Measurements from ENCODE around the gene CORIN.

The CORIN gene

DNA sequence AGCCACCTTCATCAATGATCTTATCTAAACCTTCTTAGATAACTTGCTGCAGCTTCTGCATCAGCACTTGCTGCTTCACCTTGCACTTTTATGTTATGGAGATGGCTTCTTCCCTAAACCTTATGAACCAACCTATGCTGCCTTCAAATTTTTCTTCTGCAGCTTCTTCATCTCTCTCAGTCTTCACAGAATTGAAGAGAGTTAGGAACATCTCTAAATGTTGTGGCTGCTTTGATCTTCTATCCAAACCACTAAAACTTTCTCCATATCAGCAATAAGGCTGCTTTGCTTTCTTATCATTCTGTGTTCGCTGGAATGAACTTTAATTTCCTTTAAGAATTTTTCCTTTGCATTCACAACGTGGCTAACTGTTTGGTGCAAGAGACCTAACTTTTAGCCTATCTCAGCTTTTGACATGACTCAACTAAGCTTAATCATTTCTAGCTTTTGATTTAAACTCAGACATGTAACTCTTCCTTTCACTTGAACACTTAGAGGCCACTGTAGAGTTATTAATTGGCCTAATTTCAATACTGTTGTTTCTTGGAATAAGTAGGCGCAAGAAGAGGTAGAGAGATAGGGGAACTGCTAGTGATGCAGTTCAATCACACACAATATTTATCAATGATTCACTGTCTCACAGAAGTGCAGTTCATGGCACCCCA is 36.1 kb upstream of the CORIN start:
- Mint-ChIP-seq H3K27me3 (ENCODE audit: low read depth, poor library complexity) (no peaks in the 10 kb centered on the region), H3K4me1 (no peaks in the 10 kb centered on the region), H3K4me3 (no peak overlapping the region), H3K27ac (no peak overlapping the region), H3K9me3 (peaks cover 46% of the 10 kb centered on the region), H3K36me3 (ENCODE audit: low read depth) (peaks cover 93% of the 10 kb centered on the region)
- DNase-seq = no peak
- TF ChIP-seq CTCF (IDR thresholded peaks at IDR 0.05) = no peak

DNA sequence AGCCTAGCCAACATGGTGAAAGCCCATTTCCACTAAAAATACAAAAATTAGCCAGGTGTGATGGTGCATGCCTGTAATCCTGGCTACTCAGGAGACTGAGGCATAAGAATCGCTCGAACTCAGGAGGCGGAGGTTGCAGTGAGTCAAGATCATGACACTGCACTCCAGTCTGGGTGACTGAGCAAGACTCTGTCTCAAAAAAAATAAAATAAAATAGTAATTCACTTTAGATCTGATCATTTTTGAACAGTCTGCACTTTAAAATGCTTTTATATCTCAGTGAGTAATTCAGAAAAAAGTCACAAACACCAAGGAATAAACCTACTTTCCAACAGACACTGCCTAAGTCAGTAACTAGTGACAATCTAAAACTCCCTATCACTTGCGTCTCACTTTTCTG is 25.6 kb upstream of the CORIN start:
- H3K27me3 Mint-ChIP-seq (ENCODE audit: low read depth, poor library complexity) = no peaks in the 10 kb centered on the region
- H3K4me1 Mint-ChIP-seq = no peaks in the 10 kb centered on the region
- H3K27ac Mint-ChIP-seq = no peak overlapping the region
- peaks cover 57% of the 10 kb centered on the region for H3K36me3 Mint-ChIP-seq (ENCODE audit: low read depth)
- DNase-seq = no peak
- peaks cover 15% of the 10 kb centered on the region for H3K9me3 Mint-ChIP-seq
- H3K4me3 Mint-ChIP-seq = no peak overlapping the region
- TF ChIP-seq CTCF (IDR thresholded peaks at IDR 0.05) = no peak

DNA sequence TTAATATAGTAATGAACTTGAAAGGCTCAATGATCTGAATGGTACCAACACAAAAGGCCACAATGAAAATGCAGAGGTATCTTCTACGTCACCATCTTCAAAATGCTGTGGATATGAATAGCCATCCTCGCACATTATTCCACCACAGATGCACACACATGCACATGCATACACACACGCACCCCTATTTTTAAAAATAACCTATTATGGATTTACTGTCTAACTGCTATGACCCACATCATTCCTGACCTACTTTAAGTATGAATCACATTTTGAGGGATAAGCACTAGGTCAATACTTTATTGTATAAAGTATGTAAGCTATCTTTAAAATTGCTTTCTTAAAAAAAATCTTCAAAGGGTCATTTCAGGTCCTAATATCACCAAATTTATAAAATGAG is 24.4 kb upstream of the CORIN start:
- no peaks in the 10 kb centered on the region for H3K4me1 Mint-ChIP-seq
- peaks cover 4% of the 10 kb centered on the region for H3K9me3 Mint-ChIP-seq
- DNase-seq = no peak
- no peak overlapping the region for H3K27ac Mint-ChIP-seq
- H3K36me3 Mint-ChIP-seq (ENCODE audit: low read depth) = peaks cover 46% of the 10 kb centered on the region
- no peak for TF ChIP-seq CTCF (IDR thresholded peaks at IDR 0.05)
- H3K4me3 Mint-ChIP-seq = no peak overlapping the region
- no peaks in the 10 kb centered on the region for H3K27me3 Mint-ChIP-seq (ENCODE audit: low read depth, poor library complexity)

DNA sequence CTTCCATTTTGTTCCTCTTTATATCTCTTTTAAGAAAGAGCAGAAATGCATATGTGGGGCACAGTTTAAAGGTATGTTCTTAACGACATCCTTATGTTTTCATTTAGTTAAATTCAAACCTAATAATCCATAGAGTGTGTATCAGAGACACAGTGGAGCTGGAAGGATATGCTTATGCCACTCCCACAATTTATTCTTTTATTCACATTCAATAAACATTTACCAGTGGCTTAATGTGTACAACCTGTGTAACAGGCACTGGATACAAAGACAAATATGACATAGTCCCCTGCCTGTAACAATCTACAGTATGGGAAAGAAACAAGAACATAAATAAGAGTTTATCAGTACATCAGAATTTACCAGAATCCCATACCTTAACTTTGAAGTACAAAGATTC is 22.4 kb upstream of the CORIN start:
- DNase-seq = no peak
- Mint-ChIP-seq H3K9me3 (no peaks in the 10 kb centered on the region), H3K4me3 (no peak overlapping the region), H3K27ac (no peak overlapping the region), H3K27me3 (ENCODE audit: low read depth, poor library complexity) (no peaks in the 10 kb centered on the region), H3K36me3 (ENCODE audit: low read depth) (peaks cover 42% of the 10 kb centered on the region), H3K4me1 (no peaks in the 10 kb centered on the region)
- no peak for TF ChIP-seq CTCF (IDR thresholded peaks at IDR 0.05)

- H3K4me1 Mint-ChIP-seq = no peaks in the 10 kb centered on the region
- H3K4me3 Mint-ChIP-seq = no peak overlapping the region
- H3K27me3 Mint-ChIP-seq (ENCODE audit: low read depth, poor library complexity) = no peaks in the 10 kb centered on the region
- DNase-seq = no peak
- no peaks in the 10 kb centered on the region for H3K9me3 Mint-ChIP-seq
- no peak overlapping the region for H3K27ac Mint-ChIP-seq
- H3K36me3 Mint-ChIP-seq (ENCODE audit: low read depth) = peaks cover 49% of the 10 kb centered on the region
- TF ChIP-seq CTCF (IDR thresholded peaks at IDR 0.05) = no peak
Observed at GRCh38 chr4:47858006-47858405, 20.1 kb upstream of the CORIN start.

DNA sequence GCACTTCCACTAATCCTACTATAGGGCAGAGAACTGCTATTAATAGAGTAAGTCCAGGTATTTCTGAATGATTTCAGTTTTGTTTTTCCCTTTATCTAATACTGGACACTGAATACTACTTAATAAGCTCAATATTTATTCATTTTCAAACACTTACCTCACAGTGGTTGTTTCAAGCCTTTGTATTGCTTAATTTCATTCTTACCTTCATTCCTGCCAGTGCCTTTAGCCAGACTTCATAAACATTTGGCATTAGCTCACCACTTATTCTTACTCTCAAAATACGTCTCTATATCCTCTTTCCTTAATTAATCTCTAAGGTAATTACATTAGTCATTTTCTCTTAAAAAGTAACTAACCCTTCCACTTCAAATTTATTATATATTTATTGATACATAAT is 18.8 kb upstream of the CORIN start:
- Mint-ChIP-seq H3K27me3 (ENCODE audit: low read depth, poor library complexity) (no peaks in the 10 kb centered on the region), H3K4me1 (peaks cover 7% of the 10 kb centered on the region), H3K27ac (no peak overlapping the region), H3K9me3 (no peaks in the 10 kb centered on the region), H3K36me3 (ENCODE audit: low read depth) (peaks cover 50% of the 10 kb centered on the region), H3K4me3 (no peak overlapping the region)
- no peak for TF ChIP-seq CTCF (IDR thresholded peaks at IDR 0.05)
- no peak for DNase-seq

Measured in nephron progenitor cell (in vitro differentiated cells).